ENCODE results near the gene NDUFAF2. TPM values are rescaled to one million over a fixed set of nuclear protein-coding genes. Genes with fewer than 3 reads are reported as not detected.

The NDUFAF2 gene
- total and polyA plus RNA-seq, 2 of the 13 experiments (the other 11 are each of a cell fraction or from before 2014, with no cell fraction given) = 34.0 to 78.4 TPM

DNA sequence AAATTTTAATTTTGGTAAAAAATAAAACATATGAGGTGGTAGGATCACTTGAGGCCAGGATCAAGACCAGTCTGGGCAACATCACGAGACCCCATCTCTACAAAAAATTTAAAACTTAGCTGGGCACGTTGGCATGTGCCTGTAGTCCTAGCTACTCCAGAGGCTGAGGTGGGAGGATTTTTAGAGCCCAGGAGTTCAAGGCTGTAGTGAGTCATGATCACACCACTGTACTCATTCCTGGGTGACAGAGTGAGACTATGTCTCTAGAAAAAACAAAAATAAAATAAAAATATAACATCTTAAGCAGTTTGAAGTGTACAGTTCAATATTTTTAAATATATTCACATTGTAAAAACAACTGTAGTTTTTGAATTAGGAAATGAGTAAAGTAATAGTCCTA, 108.9 kb downstream of the NDUFAF2 start:
- Histone ChIP-seq H3K36me3 (replicated peaks in 1 of 2; ENCODE audit: control insufficient read depth in 1 of 2, insufficient read depth in 2 of 2, low read length in 2 of 2) (no peaks in the 10 kb centered on the region), H4K20me1 (ENCODE audit: insufficient read depth, low read length) (peaks cover 2% of the 10 kb centered on the region), H3K4me2 (ENCODE audit: low read depth, low read length) (no peak overlapping the region), H3K79me2 (ENCODE audit: insufficient read depth, low read length) (no peaks in the 10 kb centered on the region), H3K9me3 (ENCODE audit: low read length) (no peaks in the 10 kb centered on the region), H2AFZ (ENCODE audit: low read length) (no peak overlapping the region), H3K27me3 (ENCODE audit: control insufficient read depth in 1 of 2, insufficient read depth in 2 of 2, low read length in 2 of 2) (no peaks in the 10 kb centered on the region), H3K9ac (ENCODE audit: insufficient read depth, low read depth, low read length) (no peak overlapping the region), H3K4me1 (ENCODE audit: insufficient read depth, low read length) (peaks cover 7% of the 10 kb centered on the region; the same call in 1 of the 2 replicates), H3K27ac (ENCODE audit: extremely low read length, insufficient read depth, low read length) (no peak overlapping the region), H3K4me3 (replicated peaks in 1 of 3; ENCODE audit: insufficient read depth in 1 of 3, low read depth in 2 of 3, low read length in 3 of 3) (no peak overlapping the region)
- DNase-seq (ENCODE audit: low spot score) (peak; percentile 12), ATAC-seq (no peak; the same call in 2 of the 3 replicates), FAIRE-seq (no peak)
- ChIA-PET POLR2A (no interaction called here), CTCF (ENCODE audit: low intra/inter-chr PET ratio, low total read pairs) (no interaction called here)
- no TSS peak for BruUV-seq (replicated peaks)
- 56% methylated on average over 2 of the region's 2 CpGs for WGBS (ENCODE audit: low lambda C conversion rate)
- intact Hi-C loops (cut with micrococcal nuclease; ENCODE audit: unreplicated experiment) (loop anchor here (10.0 kb wide), 1 partner anchor 281 kb away; the partner anchor contains the start of gene ZSWIM6), in situ Hi-C loops (cut with HindIII; ENCODE audit: extremely low pct_ligation_motif_present, low pct_unique_long_range_greater_than_20kb) (loop anchor here (25.0 kb wide), 1 partner anchor 608 kb away; no protein-coding TSS in a partner anchor)
- TF ChIP-seq ZNF574 (CRISPR knock-in tag; IDR thresholded peaks at IDR 0.05) = no peak
- peak; percentile 37; the same call in 1 of the 2 replicates for TF ChIP-seq FOSL2 (CRISPR knock-in tag; IDR thresholded peaks at IDR 0.05)

DNA sequence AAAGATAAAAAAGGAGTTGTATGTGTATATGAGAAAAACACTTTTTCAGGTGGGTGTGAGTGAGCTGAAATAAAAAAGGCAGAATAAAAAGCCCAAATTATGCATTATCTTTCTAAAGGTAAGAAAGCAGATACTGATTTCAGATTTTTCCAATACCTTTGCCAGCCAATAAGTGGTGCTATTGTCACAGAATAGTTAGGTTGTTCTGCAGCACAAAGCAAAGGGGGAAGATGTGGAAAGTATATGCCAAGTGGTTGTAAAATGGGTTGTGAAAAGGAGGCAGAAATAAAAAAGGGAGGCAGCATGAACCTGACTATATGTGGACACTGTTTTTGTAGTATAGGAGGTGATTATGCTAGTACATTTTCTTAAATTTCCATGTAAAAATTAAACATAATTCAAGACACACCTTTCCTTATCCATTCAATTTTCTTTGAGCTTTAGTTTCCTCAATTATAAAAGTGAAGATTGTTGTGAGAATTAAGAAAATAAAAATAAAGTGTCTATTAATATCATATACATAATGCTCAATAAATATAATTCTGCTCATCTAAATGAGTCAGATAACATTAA, 110.5 kb downstream of the NDUFAF2 start:
- intact Hi-C loops (cut with micrococcal nuclease; ENCODE audit: unreplicated experiment) (loop anchor here (1.0 to 10.0 kb wide), 3 partner anchors 102 to 603 kb away; partner anchors contain the start of gene ZSWIM6), in situ Hi-C loops (cut with HindIII; ENCODE audit: extremely low pct_ligation_motif_present, low pct_unique_long_range_greater_than_20kb) (loop anchor here (25.0 kb wide), 1 partner anchor 607 kb away; no protein-coding TSS in a partner anchor)
- no peaks in the 10 kb centered on the region for H3K9me3 ChIP-seq (ENCODE audit: low read length)
- CTCF ChIA-PET (ENCODE audit: low intra/inter-chr PET ratio, low total read pairs) = interaction anchor here (1.9 kb wide), 1 partner anchor 603 kb away, joined by 15 read pairs; no protein-coding TSS in a partner anchor
- H3K27ac ChIP-seq (ENCODE audit: extremely low read length, insufficient read depth, low read length) = no peak overlapping the region
- H3K27me3 ChIP-seq (ENCODE audit: control insufficient read depth in 1 of 2, insufficient read depth in 2 of 2, low read length in 2 of 2) = no peaks in the 10 kb centered on the region
- H2AFZ ChIP-seq (ENCODE audit: low read length) = no peak overlapping the region
- POLR2A ChIA-PET = no interaction called here
- peaks cover 7% of the 10 kb centered on the region; the same call in 1 of the 2 replicates for H3K4me1 ChIP-seq (ENCODE audit: insufficient read depth, low read length)
- ATAC-seq (peak; percentile 45; the same call in 1 of the 3 replicates), DNase-seq (ENCODE audit: low spot score) (peak; percentile 28), FAIRE-seq (no peak)
- no peak overlapping the region for H3K4me2 ChIP-seq (ENCODE audit: low read depth, low read length)
- no peak overlapping the region for H3K4me3 ChIP-seq (replicated peaks in 1 of 3; ENCODE audit: insufficient read depth in 1 of 3, low read depth in 2 of 3, low read length in 3 of 3)
- no TSS peak for BruUV-seq (replicated peaks)
- no peaks in the 10 kb centered on the region for H3K79me2 ChIP-seq (ENCODE audit: insufficient read depth, low read length)
- H4K20me1 ChIP-seq (ENCODE audit: insufficient read depth, low read length) = peaks cover 2% of the 10 kb centered on the region
- no peak overlapping the region for H3K9ac ChIP-seq (ENCODE audit: insufficient read depth, low read depth, low read length)
- H3K36me3 ChIP-seq (replicated peaks in 1 of 2; ENCODE audit: control insufficient read depth in 1 of 2, insufficient read depth in 2 of 2, low read length in 2 of 2) = no peaks in the 10 kb centered on the region
- TF ChIP-seq, protein P1, sequence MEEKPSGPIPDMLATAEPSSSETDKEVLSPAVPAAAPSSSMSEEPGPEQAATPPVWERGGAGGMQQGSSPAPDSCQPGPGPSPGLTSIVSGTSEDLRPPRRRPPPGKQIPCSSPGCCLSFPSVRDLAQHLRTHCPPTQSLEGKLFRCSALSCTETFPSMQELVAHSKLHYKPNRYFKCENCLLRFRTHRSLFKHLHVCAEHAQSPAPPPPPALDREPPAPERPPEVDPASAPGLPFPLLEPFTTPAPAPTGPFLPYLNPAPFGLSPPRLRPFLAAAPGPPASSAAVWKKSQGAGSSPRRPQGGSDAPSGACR (CRISPR knock-in tag; IDR thresholded peaks at IDR 0.05) = no peak
- TF ChIP-seq, protein P2, sequence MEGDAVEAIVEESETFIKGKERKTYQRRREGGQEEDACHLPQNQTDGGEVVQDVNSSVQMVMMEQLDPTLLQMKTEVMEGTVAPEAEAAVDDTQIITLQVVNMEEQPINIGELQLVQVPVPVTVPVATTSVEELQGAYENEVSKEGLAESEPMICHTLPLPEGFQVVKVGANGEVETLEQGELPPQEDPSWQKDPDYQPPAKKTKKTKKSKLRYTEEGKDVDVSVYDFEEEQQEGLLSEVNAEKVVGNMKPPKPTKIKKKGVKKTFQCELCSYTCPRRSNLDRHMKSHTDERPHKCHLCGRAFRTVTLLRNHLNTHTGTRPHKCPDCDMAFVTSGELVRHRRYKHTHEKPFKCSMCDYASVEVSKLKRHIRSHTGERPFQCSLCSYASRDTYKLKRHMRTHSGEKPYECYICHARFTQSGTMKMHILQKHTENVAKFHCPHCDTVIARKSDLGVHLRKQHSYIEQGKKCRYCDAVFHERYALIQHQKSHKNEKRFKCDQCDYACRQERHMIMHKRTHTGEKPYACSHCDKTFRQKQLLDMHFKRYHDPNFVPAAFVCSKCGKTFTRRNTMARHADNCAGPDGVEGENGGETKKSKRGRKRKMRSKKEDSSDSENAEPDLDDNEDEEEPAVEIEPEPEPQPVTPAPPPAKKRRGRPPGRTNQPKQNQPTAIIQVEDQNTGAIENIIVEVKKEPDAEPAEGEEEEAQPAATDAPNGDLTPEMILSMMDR (CRISPR knock-in tag; IDR thresholded peaks at IDR 0.05) = peak; percentile 71
- TF ChIP-seq RFXAP (CRISPR knock-in tag; IDR thresholded peaks at IDR 0.05; ENCODE audit: borderline replicate concordance) = no peak
- TF ChIP-seq HDAC1 (CRISPR knock-in tag; IDR thresholded peaks at IDR 0.05) = no peak
- no peak for TF ChIP-seq RORA (CRISPR knock-in tag; IDR thresholded peaks at IDR 0.05)
- no peak for TF ChIP-seq ZNF674 (CRISPR knock-in tag; IDR thresholded peaks at IDR 0.05; ENCODE audit: low read depth)
- no peak for TF ChIP-seq HIVEP1 (CRISPR knock-in tag; IDR thresholded peaks at IDR 0.05)
- TF ChIP-seq TCF7 (IDR thresholded peaks at IDR 0.05; ENCODE audit: low read depth) = no peak
- no peak for TF ChIP-seq IRF2 (CRISPR knock-in tag; IDR thresholded peaks at IDR 0.05)
- TF ChIP-seq MAZ (IDR thresholded peaks at IDR 0.05; ENCODE audit: borderline replicate concordance, low read depth, low read length) = no peak
- no peak for TF ChIP-seq MAZ (CRISPR knock-in tag; IDR thresholded peaks at IDR 0.05; ENCODE audit: low read depth)
